ENCODE results near the gene YAP1. TPM values are rescaled to one million over a fixed set of nuclear protein-coding genes. Genes with fewer than 3 reads are reported as not detected.
A peak's percentile ranks its signal among the peaks of the same experiment; 100 is the strongest.
"Not testable (repeated sequence)": the region's sequence is repeated elsewhere in the genome, so short reads cannot be mapped to it uniquely, and the experiment has no call there.

Gene YAP1
- total RNA-seq, 1 experiment from 2014 or later: 57.5 TPM

GRCh38 chr11:102197670-102198139, 87.5 kb downstream of the YAP1 start:
- BruUV-seq (replicated peaks): no TSS peak
- Mint-ChIP-seq H3K9me3 (ENCODE audit: low read depth, unreplicated experiment) (no peaks in the 10 kb centered on the region), H3K27me3 (ENCODE audit: unreplicated experiment) (no peaks in the 10 kb centered on the region), H3K36me3 (ENCODE audit: insufficient read depth, unreplicated experiment) (peaks cover 7% of the 10 kb centered on the region), H3K27ac (ENCODE audit: unreplicated experiment) (peak overlapping the region; percentile 78), H3K4me1 (ENCODE audit: low read depth, unreplicated experiment) (peaks cover 10% of the 10 kb centered on the region), H3K4me3 (ENCODE audit: low read depth, unreplicated experiment) (no peak overlapping the region)
- no peak for TF ChIP-seq CTCF (IDR thresholded peaks at IDR 0.05; ENCODE audit: unreplicated experiment)
- intact Hi-C loops (cut with micrococcal nuclease; ENCODE audit: unreplicated experiment): no loop called here
- peak; percentile 42 for DNase-seq
- CTCF ChIA-PET: no interaction called here

- no peak for DNase-seq
- Mint-ChIP-seq H3K4me1 (ENCODE audit: low read depth, unreplicated experiment) (peaks cover 8% of the 10 kb centered on the region), H3K4me3 (ENCODE audit: low read depth, unreplicated experiment) (no peak overlapping the region), H3K9me3 (ENCODE audit: low read depth, unreplicated experiment) (no peaks in the 10 kb centered on the region), H3K27ac (ENCODE audit: unreplicated experiment) (no peak overlapping the region), H3K27me3 (ENCODE audit: unreplicated experiment) (no peaks in the 10 kb centered on the region), H3K36me3 (ENCODE audit: insufficient read depth, unreplicated experiment) (peaks cover 7% of the 10 kb centered on the region)
- TF ChIP-seq CTCF (IDR thresholded peaks at IDR 0.05; ENCODE audit: unreplicated experiment): no peak
- CTCF ChIA-PET: interaction anchor here (0.6 kb wide), 1 partner anchor 347 kb away, joined by 3 read pairs; no protein-coding TSS in a partner anchor
- intact Hi-C loops (cut with micrococcal nuclease; ENCODE audit: unreplicated experiment): no loop called here
- BruUV-seq (replicated peaks): no TSS peak
Observed at GRCh38 chr11:102199673-102200072, 89.4 kb downstream of the YAP1 start.

GRCh38 chr11:102200325-102200724, 90.1 kb downstream of the YAP1 start:
- DNase-seq; H3K36me3 Mint-ChIP-seq (ENCODE audit: insufficient read depth, unreplicated experiment); H3K4me3 Mint-ChIP-seq (ENCODE audit: low read depth, unreplicated experiment); H3K27me3 Mint-ChIP-seq (ENCODE audit: unreplicated experiment); intact Hi-C loops (cut with micrococcal nuclease; ENCODE audit: unreplicated experiment); H3K27ac Mint-ChIP-seq (ENCODE audit: unreplicated experiment); H3K9me3 Mint-ChIP-seq (ENCODE audit: low read depth, unreplicated experiment); BruUV-seq (replicated peaks); H3K4me1 Mint-ChIP-seq (ENCODE audit: low read depth, unreplicated experiment): not testable (repeated sequence)
- CTCF ChIA-PET: interaction anchor here (0.6 kb wide), 1 partner anchor 348 kb away, joined by 3 read pairs; no protein-coding TSS in a partner anchor

GRCh38 chr11:102201776-102202175, 91.5 kb downstream of the YAP1 start:
- no peaks in the 10 kb centered on the region for H3K9me3 Mint-ChIP-seq (ENCODE audit: low read depth, unreplicated experiment)
- no peak for TF ChIP-seq CTCF (IDR thresholded peaks at IDR 0.05; ENCODE audit: unreplicated experiment)
- no peak overlapping the region for H3K4me3 Mint-ChIP-seq (ENCODE audit: low read depth, unreplicated experiment)
- H3K27me3 Mint-ChIP-seq (ENCODE audit: unreplicated experiment): no peaks in the 10 kb centered on the region
- intact Hi-C loops (cut with micrococcal nuclease; ENCODE audit: unreplicated experiment): no loop called here
- H3K4me1 Mint-ChIP-seq (ENCODE audit: low read depth, unreplicated experiment): peaks cover 8% of the 10 kb centered on the region
- H3K36me3 Mint-ChIP-seq (ENCODE audit: insufficient read depth, unreplicated experiment): no peaks in the 10 kb centered on the region
- no TSS peak for BruUV-seq (replicated peaks)
- DNase-seq: no peak
- no peak overlapping the region for H3K27ac Mint-ChIP-seq (ENCODE audit: unreplicated experiment)
- CTCF ChIA-PET: no interaction called here

- no peaks in the 10 kb centered on the region for H3K9me3 Mint-ChIP-seq (ENCODE audit: low read depth, unreplicated experiment)
- BruUV-seq (replicated peaks): no TSS peak
- no peaks in the 10 kb centered on the region for H3K36me3 Mint-ChIP-seq (ENCODE audit: insufficient read depth, unreplicated experiment)
- H3K27ac Mint-ChIP-seq (ENCODE audit: unreplicated experiment): no peak overlapping the region
- H3K4me1 Mint-ChIP-seq (ENCODE audit: low read depth, unreplicated experiment): peaks cover 8% of the 10 kb centered on the region
- TF ChIP-seq CTCF (IDR thresholded peaks at IDR 0.05; ENCODE audit: unreplicated experiment): no peak
- no peak overlapping the region for H3K4me3 Mint-ChIP-seq (ENCODE audit: low read depth, unreplicated experiment)
- CTCF ChIA-PET: no interaction called here
- intact Hi-C loops (cut with micrococcal nuclease; ENCODE audit: unreplicated experiment): no loop called here
- no peak for DNase-seq
- H3K27me3 Mint-ChIP-seq (ENCODE audit: unreplicated experiment): no peaks in the 10 kb centered on the region
Observed at GRCh38 chr11:102202972-102203371, 92.7 kb downstream of the YAP1 start.

Data from Calu3 (cell line).